ENCODE results near the gene KRT83.
A peak's percentile ranks its signal among the peaks of the same experiment; 100 is the strongest.

KRT83 gene

GRCh38 chr12:52362118-52362726 is 41.0 kb upstream of the KRT83 start:
- TF ChIP-seq POU2F2 (IDR thresholded peaks at IDR 0.05; ENCODE audit: low read depth, low read length) (no peak), POLR2A (IDR thresholded peaks at IDR 0.05; ENCODE audit: low read depth, low read length) (no peak), PAX5 (IDR thresholded peaks at IDR 0.05; ENCODE audit: insufficient read depth, low read length, severe bottlenecking) (no peak), POLR2AphosphoS5 (IDR thresholded peaks at IDR 0.05; ENCODE audit: low read depth, low read length) (no peak), TAF1 (IDR thresholded peaks at IDR 0.05; ENCODE audit: low read depth, low read length) (no peak), SPI1 (IDR thresholded peaks at IDR 0.05; ENCODE audit: low read depth, low read length) (no peak)
- FAIRE-seq = no peak

DNA sequence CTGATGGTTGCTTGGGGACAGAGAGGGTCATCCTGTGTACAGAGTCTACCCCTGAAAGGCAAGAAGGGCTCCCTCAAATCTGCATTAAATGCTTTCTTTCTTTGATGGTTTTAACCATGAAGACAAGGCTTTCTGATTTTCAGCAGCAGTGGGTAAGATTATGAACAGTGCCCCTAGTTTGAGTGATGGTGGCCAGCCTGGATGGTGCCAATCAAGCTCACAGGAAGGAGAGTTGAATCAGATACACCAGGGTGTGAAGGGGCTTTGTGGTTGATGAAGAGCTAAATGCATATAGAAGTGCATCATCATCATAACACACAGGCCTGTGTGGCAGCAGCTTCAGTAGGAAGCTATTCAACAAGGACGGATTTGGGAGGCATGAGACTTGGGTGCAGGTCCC is 40.4 kb upstream of the KRT83 start:
- no peak for FAIRE-seq
- DNase-seq (ENCODE audit: insufficient read length, low spot score) = no peak
- TF ChIP-seq PAX5 (IDR thresholded peaks at IDR 0.05; ENCODE audit: insufficient read depth, low read length, severe bottlenecking) = no peak
- TF ChIP-seq POLR2A (IDR thresholded peaks at IDR 0.05; ENCODE audit: low read depth, low read length) = no peak
- no peak for TF ChIP-seq TAF1 (IDR thresholded peaks at IDR 0.05; ENCODE audit: low read depth, low read length)
- no peak for TF ChIP-seq SPI1 (IDR thresholded peaks at IDR 0.05; ENCODE audit: low read depth, low read length)
- TF ChIP-seq POLR2AphosphoS5 (IDR thresholded peaks at IDR 0.05; ENCODE audit: low read depth, low read length) = no peak
- TF ChIP-seq POU2F2 (IDR thresholded peaks at IDR 0.05; ENCODE audit: low read depth, low read length) = no peak

More at GRCh38 chr12:52362118-52362726, 41.0 kb upstream of the KRT83 start:
- no peak for DNase-seq (ENCODE audit: insufficient read length, low spot score)

- FAIRE-seq = no peak
- no peak for DNase-seq (ENCODE audit: insufficient read length, low spot score)
These were observed 39.6 kb upstream of the KRT83 start for GRCh38 chr12:52360663-52361271.

DNA sequence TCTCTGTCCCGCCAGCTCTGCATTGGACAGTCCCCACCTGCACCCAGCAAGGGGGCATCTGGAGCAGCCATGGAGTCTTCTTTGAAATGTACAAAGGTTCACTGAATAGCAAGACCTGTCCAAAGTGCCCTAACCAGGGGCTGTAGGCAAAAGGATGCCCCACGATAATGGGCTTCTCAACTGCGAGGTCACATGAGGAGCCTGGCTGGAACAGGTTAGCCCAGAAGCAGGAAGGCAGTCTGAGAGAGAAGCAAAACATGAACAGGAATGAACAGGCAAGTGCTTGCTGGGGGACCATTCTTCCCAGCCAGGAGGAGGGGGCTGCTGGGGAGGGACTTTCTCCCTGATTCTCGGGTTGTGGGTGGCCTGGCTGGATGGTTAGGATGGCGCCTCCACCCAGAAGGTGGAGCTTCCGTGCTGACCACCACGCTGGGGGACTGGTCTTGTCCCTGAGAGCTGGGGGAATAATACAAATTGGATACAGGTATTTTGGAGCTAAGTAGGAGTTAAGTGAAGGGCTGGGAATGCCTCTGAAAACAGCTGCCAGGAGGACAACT is 39.0 kb upstream of the KRT83 start:
- TF ChIP-seq POLR2A (IDR thresholded peaks at IDR 0.05; ENCODE audit: low read depth, low read length) = no peak
- TF ChIP-seq TAF1 (IDR thresholded peaks at IDR 0.05; ENCODE audit: low read depth, low read length) = no peak
- TF ChIP-seq POU2F2 (IDR thresholded peaks at IDR 0.05; ENCODE audit: low read depth, low read length) = no peak
- TF ChIP-seq POLR2AphosphoS5 (IDR thresholded peaks at IDR 0.05; ENCODE audit: low read depth, low read length) = no peak
- no peak for TF ChIP-seq PAX5 (IDR thresholded peaks at IDR 0.05; ENCODE audit: insufficient read depth, low read length, severe bottlenecking)
- TF ChIP-seq SPI1 (IDR thresholded peaks at IDR 0.05; ENCODE audit: low read depth, low read length) = no peak
- FAIRE-seq = no peak
- no peak for DNase-seq (ENCODE audit: insufficient read length, low spot score)

More at GRCh38 chr12:52360663-52361271, 39.6 kb upstream of the KRT83 start:
- TF ChIP-seq TAF1 (IDR thresholded peaks at IDR 0.05; ENCODE audit: low read depth, low read length) (no peak), POLR2A (IDR thresholded peaks at IDR 0.05; ENCODE audit: low read depth, low read length) (no peak), PAX5 (IDR thresholded peaks at IDR 0.05; ENCODE audit: insufficient read depth, low read length, severe bottlenecking) (no peak), POU2F2 (IDR thresholded peaks at IDR 0.05; ENCODE audit: low read depth, low read length) (no peak), SPI1 (IDR thresholded peaks at IDR 0.05; ENCODE audit: low read depth, low read length) (no peak), POLR2AphosphoS5 (IDR thresholded peaks at IDR 0.05; ENCODE audit: low read depth, low read length) (no peak)

DNA sequence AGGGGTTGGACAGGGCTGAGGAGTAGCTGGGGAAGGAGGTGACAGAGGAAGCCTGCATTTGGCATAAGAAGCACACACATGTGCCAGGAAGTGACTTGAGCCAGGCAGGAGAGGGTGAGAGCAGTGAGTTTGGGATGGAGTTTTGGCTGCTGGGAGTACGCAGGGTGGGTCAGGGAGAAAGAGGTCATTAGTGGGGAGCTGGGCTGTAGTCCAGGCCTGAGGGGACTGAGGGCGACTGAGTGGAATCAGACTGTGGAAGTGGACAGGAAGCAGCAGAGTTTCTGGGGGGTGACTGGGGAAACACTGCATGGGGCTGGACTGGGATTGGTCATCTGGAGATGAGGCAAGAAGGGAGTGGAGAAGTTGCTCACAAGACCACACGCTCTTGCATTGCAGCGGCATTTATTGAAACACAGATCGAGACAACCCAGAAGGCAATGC is 38.4 kb upstream of the KRT83 start:
- DNase-seq (ENCODE audit: insufficient read length, low spot score) (no peak), FAIRE-seq (no peak)
- no peak for TF ChIP-seq TAF1 (IDR thresholded peaks at IDR 0.05; ENCODE audit: low read depth, low read length)
- no peak for TF ChIP-seq POLR2A (IDR thresholded peaks at IDR 0.05; ENCODE audit: low read depth, low read length)
- TF ChIP-seq POU2F2 (IDR thresholded peaks at IDR 0.05; ENCODE audit: low read depth, low read length) = no peak

DNA sequence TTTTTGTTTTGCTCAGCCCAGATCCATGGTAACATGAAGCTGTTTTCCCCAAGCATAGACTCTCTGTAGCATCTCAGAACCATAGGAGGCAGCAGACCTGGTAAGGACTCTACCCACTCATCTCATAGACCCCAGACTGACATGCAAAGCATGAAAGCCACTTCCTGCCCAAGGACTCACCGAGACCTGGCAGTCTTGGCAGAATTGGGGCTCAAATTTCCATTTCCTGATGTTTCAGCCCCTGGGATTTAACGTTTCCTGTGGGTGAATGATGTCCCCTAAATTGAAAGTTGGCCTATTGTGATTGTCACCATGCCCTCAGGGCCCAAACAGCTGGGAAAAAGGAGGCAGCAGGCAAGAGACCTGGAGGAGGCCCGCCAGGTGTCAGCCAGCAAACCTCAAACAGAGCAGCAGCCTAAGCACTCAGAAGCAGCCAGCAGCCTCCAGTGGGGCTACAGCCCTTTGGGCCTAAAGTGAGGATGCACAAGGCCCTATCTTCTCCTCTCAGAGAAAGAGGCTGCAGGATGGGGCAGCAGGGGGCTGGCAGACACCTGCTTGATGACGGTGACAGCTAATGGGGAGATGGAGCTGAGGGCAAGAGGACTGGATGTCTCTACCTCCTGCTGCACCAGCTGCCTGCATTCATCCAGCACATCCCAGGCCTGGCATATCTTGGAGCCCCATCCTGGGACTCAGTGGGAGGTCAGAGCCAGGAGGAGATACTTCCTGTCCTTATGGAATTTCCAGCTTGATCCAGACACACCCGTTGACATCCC is 37.6 kb upstream of the KRT83 start:
- FAIRE-seq (peak; percentile 96), DNase-seq (ENCODE audit: insufficient read length, low spot score) (peak; percentile 84)
- TF ChIP-seq SPI1 (IDR thresholded peaks at IDR 0.05; ENCODE audit: low read depth, low read length) (no peak; the same call in 1 of the 2 replicates), PAX5 (IDR thresholded peaks at IDR 0.05; ENCODE audit: insufficient read depth, low read length, severe bottlenecking) (no peak), TAF1 (IDR thresholded peaks at IDR 0.05; ENCODE audit: low read depth, low read length) (no peak), POU2F2 (IDR thresholded peaks at IDR 0.05; ENCODE audit: low read depth, low read length) (peak; percentile 97), POLR2AphosphoS5 (IDR thresholded peaks at IDR 0.05; ENCODE audit: low read depth, low read length) (no peak), POLR2A (IDR thresholded peaks at IDR 0.05; ENCODE audit: low read depth, low read length) (no peak)

- FAIRE-seq (peak; percentile 63), DNase-seq (ENCODE audit: insufficient read length, low spot score) (no peak)
- no peak for TF ChIP-seq SPI1 (IDR thresholded peaks at IDR 0.05; ENCODE audit: low read depth, low read length)
- TF ChIP-seq POU2F2 (IDR thresholded peaks at IDR 0.05; ENCODE audit: low read depth, low read length) = no peak
- TF ChIP-seq POLR2A (IDR thresholded peaks at IDR 0.05; ENCODE audit: low read depth, low read length) = no peak
- TF ChIP-seq TAF1 (IDR thresholded peaks at IDR 0.05; ENCODE audit: low read depth, low read length) = no peak
- TF ChIP-seq POLR2AphosphoS5 (IDR thresholded peaks at IDR 0.05; ENCODE audit: low read depth, low read length) = no peak
- no peak for TF ChIP-seq PAX5 (IDR thresholded peaks at IDR 0.05; ENCODE audit: insufficient read depth, low read length, severe bottlenecking)
These were observed 35.8 kb upstream of the KRT83 start for GRCh38 chr12:52356762-52357580.

DNA sequence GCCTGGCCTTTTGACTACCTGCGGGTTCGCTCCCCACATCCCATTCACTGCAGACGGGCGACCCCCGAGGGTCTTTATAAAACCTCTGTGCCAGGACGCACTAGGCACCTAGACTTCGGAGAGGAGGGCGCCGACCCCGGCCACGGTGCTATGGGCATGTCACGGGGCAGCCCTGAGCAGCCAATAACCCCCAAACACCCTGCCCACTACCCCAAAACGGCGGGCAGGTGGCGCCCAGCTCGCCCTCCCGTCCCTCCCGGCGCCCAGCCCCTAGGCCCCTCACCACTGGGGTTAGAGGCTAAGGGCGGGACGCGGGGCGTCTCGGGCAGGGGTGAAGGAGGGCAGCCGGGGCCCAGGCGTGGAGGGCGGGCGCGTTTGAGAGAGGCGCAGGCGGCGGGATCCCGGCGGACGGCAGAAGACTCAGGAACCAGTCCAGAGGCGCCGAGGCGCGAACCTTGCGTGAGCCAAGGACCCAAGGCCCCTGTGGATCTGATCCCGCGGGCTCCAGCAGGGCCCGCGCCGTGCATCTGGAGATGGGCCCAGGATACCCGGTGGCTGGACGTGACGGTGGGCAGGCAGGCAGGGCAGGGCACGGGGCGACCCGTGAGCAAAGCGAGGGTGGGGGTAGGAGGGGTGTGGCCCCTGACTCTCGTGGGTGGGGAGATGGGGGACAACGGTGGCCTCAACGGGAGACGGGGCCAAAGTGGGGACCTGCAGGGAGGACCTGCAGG is 35.0 kb upstream of the KRT83 start:
- no peak for TF ChIP-seq TAF1 (IDR thresholded peaks at IDR 0.05; ENCODE audit: low read depth, low read length)
- TF ChIP-seq POLR2AphosphoS5 (IDR thresholded peaks at IDR 0.05; ENCODE audit: low read depth, low read length) = no peak
- TF ChIP-seq SPI1 (IDR thresholded peaks at IDR 0.05; ENCODE audit: low read depth, low read length) = no peak
- no peak for DNase-seq (ENCODE audit: insufficient read length, low spot score)
- no peak for FAIRE-seq

Measured in GM12891 (cell line).